K562 (cell line): Measurements from ENCODE around the gene STX11. TPM values are rescaled to one million over a fixed set of nuclear protein-coding genes. Genes with fewer than 3 reads are reported as not detected.

Experiments
- ATAC-seq: fragments of 200-7000 bp; cut with Tn5 transposase; 3 replicates; pipeline ENCODE4 v1.9.1; 2020; ENCODE audit warnings: moderate library complexity
- BruUV-seq: library from RNA; stranded (reverse); fragments of 400-500 nt; replicated peaks from 2 replicates; lab custom pipeline; 2021; lab: Mats Ljungman, UMichigan
- CTCF ChIA-PET: fragments of 300-600 bp; formaldehyde crosslinking; extraction: SDS; loops from one replicate; lab custom pipeline; 2021; ENCODE audit warnings: low intra/inter-chr PET ratio; lab: Yijun Ruan, JAX
- POLR2A ChIA-PET: fragments of 300-600, 350-650 bp; sonication (Branson Sonifier 250); formaldehyde crosslinking; extraction: SDS; loops from one replicate; lab custom pipeline; 2021; ENCODE audit warnings: antibody characterized with exemption, inconsistent platforms; lab: Yijun Ruan, JAX
- DNase-seq, 4 experiments: peaks; one replicate each; pipeline versions ENCODE4 v3.0.0 to v3.0.0-alpha.2; 2011 to 2018; ENCODE audit warnings: low spot score in 3 of 4, mixed read lengths in 3 of 4; ENCODE audit errors: extremely low read depth in 1 of 4
- FAIRE-seq: peaks from 2 replicates; lab custom pipeline; 2011; peaks lifted over from hg19 to GRCh38; lab: Jason Lieb, UNC
- H2AFZ ChIP-seq: 2 replicates; pipeline ENCODE4 v1.6.0; 2011; ENCODE audit warnings: low read depth, low read length, control low read depth, inconsistent platforms
- H3K27ac ChIP-seq: fragments of 200-600 bp; 3 replicates; pipeline ENCODE4 v1.8.0; 2011; ENCODE audit warnings: low read depth, mild to moderate bottlenecking, control low read depth, inconsistent platforms, low read length, moderate library complexity, mixed read lengths; ENCODE audit errors: extremely low read depth
- H3K27me3 ChIP-seq, 2 experiments: fragments of 300-600 bp in 1 of 2; 2 replicates in 1 of 2; 3 replicates in 1 of 2; pipeline versions ENCODE4 v1.6.0 to v1.8.0; 2011; ENCODE audit warnings: inconsistent platforms in 2 of 2, low read length in 2 of 2, mild to moderate bottlenecking in 1 of 2, mixed read lengths in 1 of 2, moderate library complexity in 1 of 2; ENCODE audit not compliant: control insufficient read depth in 2 of 2, insufficient read depth in 2 of 2
- H3K36me3 ChIP-seq: fragments of 300-600 bp; 3 replicates; pipeline ENCODE4 v1.8.0; 2011; ENCODE audit warnings: mild to moderate bottlenecking, low read length, inconsistent platforms; ENCODE audit not compliant: control insufficient read depth, insufficient read depth
- H3K4me1 ChIP-seq, 2 experiments: fragments of 200-600 bp in 1 of 2; replicated peaks in 1 of 2; 2 replicates in 1 of 2; 3 replicates in 1 of 2; pipeline versions ENCODE4 v1.5.1 to v1.8.0; 2011; ENCODE audit warnings: inconsistent platforms in 2 of 2, low read length in 2 of 2, mild to moderate bottlenecking in 1 of 2, mixed read lengths in 1 of 2, moderate library complexity in 1 of 2; ENCODE audit not compliant: control insufficient read depth in 2 of 2, insufficient read depth in 2 of 2
- H3K4me2 ChIP-seq: 2 replicates; pipeline ENCODE4 v1.6.1; 2011; ENCODE audit warnings: low read length, control low read depth, inconsistent platforms, mixed read lengths; ENCODE audit not compliant: insufficient read depth
- H3K4me3 ChIP-seq: fragments of 200-600 bp; sonication (generic), shearing (Covaris generic); 2 replicates; pipeline ENCODE4 v1.5.1; 2016; ENCODE audit warnings: control low read depth, inconsistent platforms
- H3K79me2 ChIP-seq: fragments of 200-600 bp; 3 replicates; pipeline ENCODE4 v1.8.0; 2011; ENCODE audit warnings: low read length, inconsistent platforms; ENCODE audit not compliant: control insufficient read depth, insufficient read depth
- H3K9ac ChIP-seq, 2 experiments: 2 replicates each; pipeline versions ENCODE4 v1.6.0 to v1.6.1; 2011; ENCODE audit warnings: low read depth in 2 of 2, low read length in 2 of 2, control low read depth in 1 of 2, inconsistent platforms in 1 of 2, mild to moderate bottlenecking in 1 of 2, mixed read lengths in 1 of 2; ENCODE audit not compliant: insufficient read depth in 1 of 2
- H3K9me1 ChIP-seq: one replicate; pipeline ENCODE4 v1.6.0; 2011; ENCODE audit warnings: inconsistent platforms, mild to moderate bottlenecking, low read length, moderate library complexity; ENCODE audit not compliant: control insufficient read depth, insufficient read depth
- H3K9me3 ChIP-seq: replicated peaks from 2 replicates; pipeline ENCODE4 v1.5.1; 2011; ENCODE audit warnings: low read depth, low read length, inconsistent platforms; ENCODE audit not compliant: control insufficient read depth, insufficient read depth
- H4K20me1 ChIP-seq: replicated peaks from 2 replicates; pipeline ENCODE4 v1.6.1; 2011; ENCODE audit warnings: low read length, inconsistent platforms, mixed read lengths; ENCODE audit not compliant: control insufficient read depth, insufficient read depth
- RFX5 ChIP-seq: IDR thresholded peaks from 2 replicates; pipeline ENCODE4 v1.6.1; 2011; ENCODE audit warnings: low read depth, mild to moderate bottlenecking, improper control_type of control experiment, low read length
- WGBS: fragments of 100-300 bp; shearing (Covaris generic); methylation state at CpG from one replicate; pipeline ENCODE4 v1.1.6; 2016; ENCODE audit warnings: low coverage, mixed read lengths; ENCODE audit not compliant: insufficient coverage; ENCODE audit errors: missing lambda C conversion rate; 5-methylcytosine and 5-hydroxymethylcytosine counted together
- in situ Hi-C: fragments of 300-500 bp; cut with MboI; formaldehyde crosslinking; loops from 4 replicates; pipeline ENCODE4 v1.15.0; 2018; ENCODE audit warnings: inconsistent platforms, mixed read lengths
- intact Hi-C: fragments of 100-400 bp; cut with micrococcal nuclease; formaldehyde crosslinking; loops from 2 replicates; pipeline ENCODE4 v1.14.2; 2022
- polyA plus RNA-seq, 8 experiments: library from polyadenylated mRNA; depleted of rRNA in 4 of 8; stranded (reverse) in 5 of 8; unstranded in 3 of 8; fragments of >200 nt; fragmentation: Nextera tagmentation in 2 of 8; fragmentation: Illumina TruSeq in 1 of 8; extraction: Ambion mirVana in 2 of 8; extraction: Trizol in 1 of 8; gene quantifications; 2 replicates each; pipeline versions ENCODE4 v1.2.1 to v1.2.3, GENCODE V29; 2011 to 2014; ENCODE audit warnings: inconsistent platforms in 1 of 8, missing spikeins in 1 of 8
- total RNA-seq, 7 experiments: library from RNA; depleted of rRNA in 6 of 7; stranded (reverse); fragments of >200 nt in 6 of 7; fragmentation: Illumina TruSeq in 2 of 7; extraction: Trizol in 2 of 7; gene quantifications; 2 replicates each; pipeline versions ENCODE4 v1.2.1 to v1.2.3, GENCODE V29; 2011 to 2021; ENCODE audit warnings: low replicate concordance in 1 of 7
- TF ChIP-seq, protein P1 (sequence below): fragments of 150-350 bp; IDR thresholded peaks from 2 replicates; pipeline ENCODE4 v1.6.1; 2014; ENCODE audit warnings: low read depth, mild to moderate bottlenecking, low read length, borderline replicate concordance

Gene STX11
- total and polyA plus RNA-seq, 9 of the 15 experiments (the other 6 are each of a cell fraction or from before 2014, with no cell fraction given), result 0.06 to 0.73 (median 0.40) TPM

DNA sequence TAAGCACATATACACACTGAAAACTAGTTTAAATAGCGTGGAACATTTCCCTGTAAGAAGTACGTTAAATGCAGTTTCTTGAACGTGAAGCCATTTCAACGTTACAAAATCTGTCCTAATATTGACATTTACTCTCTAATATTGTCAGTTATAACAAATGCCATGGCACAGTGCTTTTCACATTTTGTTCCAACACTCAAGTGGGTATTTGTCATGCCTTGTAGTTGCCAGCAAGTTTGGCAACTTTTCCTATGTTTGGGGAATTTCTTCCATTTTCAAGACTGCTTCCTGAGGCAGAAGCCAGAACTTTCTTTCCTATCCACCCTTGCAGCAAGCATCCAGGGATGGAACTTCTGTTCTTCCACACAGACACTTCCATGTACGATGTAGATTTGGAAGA is 63.0 kb downstream of the STX11 start:
- no peaks in the 10 kb centered on the region for H3K36me3 ChIP-seq
- no TSS peak for BruUV-seq
- intact Hi-C loops, result no loop called here

More for the DNA sequence above, 63.0 kb downstream of the STX11 start:
- peaks cover 0 to 17% of the 10 kb centered on the region in 2 experiments; a peak in 3 of 5 replicates for H3K27me3 ChIP-seq
- TF ChIP-seq, protein P1, sequence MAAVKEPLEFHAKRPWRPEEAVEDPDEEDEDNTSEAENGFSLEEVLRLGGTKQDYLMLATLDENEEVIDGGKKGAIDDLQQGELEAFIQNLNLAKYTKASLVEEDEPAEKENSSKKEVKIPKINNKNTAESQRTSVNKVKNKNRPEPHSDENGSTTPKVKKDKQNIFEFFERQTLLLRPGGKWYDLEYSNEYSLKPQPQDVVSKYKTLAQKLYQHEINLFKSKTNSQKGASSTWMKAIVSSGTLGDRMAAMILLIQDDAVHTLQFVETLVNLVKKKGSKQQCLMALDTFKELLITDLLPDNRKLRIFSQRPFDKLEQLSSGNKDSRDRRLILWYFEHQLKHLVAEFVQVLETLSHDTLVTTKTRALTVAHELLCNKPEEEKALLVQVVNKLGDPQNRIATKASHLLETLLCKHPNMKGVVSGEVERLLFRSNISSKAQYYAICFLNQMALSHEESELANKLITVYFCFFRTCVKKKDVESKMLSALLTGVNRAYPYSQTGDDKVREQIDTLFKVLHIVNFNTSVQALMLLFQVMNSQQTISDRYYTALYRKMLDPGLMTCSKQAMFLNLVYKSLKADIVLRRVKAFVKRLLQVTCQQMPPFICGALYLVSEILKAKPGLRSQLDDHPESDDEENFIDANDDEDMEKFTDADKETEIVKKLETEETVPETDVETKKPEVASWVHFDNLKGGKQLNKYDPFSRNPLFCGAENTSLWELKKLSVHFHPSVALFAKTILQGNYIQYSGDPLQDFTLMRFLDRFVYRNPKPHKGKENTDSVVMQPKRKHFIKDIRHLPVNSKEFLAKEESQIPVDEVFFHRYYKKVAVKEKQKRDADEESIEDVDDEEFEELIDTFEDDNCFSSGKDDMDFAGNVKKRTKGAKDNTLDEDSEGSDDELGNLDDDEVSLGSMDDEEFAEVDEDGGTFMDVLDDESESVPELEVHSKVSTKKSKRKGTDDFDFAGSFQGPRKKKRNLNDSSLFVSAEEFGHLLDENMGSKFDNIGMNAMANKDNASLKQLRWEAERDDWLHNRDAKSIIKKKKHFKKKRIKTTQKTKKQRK, result no peak
- TF ChIP-seq RFX5, result no peak
- TF ChIP-seq, all 486 proteins: peak for 0
- Histone ChIP-seq H3K4me1 (peaks cover 14% of the 10 kb centered on the region in 2 experiments), H4K20me1 (no peaks in the 10 kb centered on the region), H3K4me2 (no peak overlapping the region), H3K9me3 (no peaks in the 10 kb centered on the region; the same call in 1 of the 2 replicates), H3K79me2 (no peaks in the 10 kb centered on the region), H3K9ac (no peak overlapping the region), H3K9me1 (no peaks in the 10 kb centered on the region), H3K4me3 (no peak overlapping the region), H3K27ac (no peak overlapping the region), H2AFZ (peak overlapping the region; percentile 18; the same call in 1 of the 2 replicates)
- 5% methylated on average over 5 of the region's 5 CpGs for WGBS
- ChIA-PET CTCF (interaction anchor here (0.5 kb wide), 1 partner anchor 323 kb away, joined by 3 read pairs; no protein-coding TSS in a partner anchor), POLR2A (no interaction called here)
- FAIRE-seq, result no peak
- DNase-seq, result no peak
- ATAC-seq, result no peak
- in situ Hi-C loops, result no loop called here
